ENCODE measurements around the gene ABHD11.
"Not testable (repeated sequence)": the region's sequence is repeated elsewhere in the genome, so short reads cannot be mapped to it uniquely, and the experiment has no call there.

ABHD11 gene

GRCh38 chr7:73738612-73739386, at the start of gene ABHD11:
ABHD11 (minus strand) TSS chr7:73738802; CDS start chr7:73738770, 32 bp downstream.
- peak; percentile 97 for DNase-seq (ENCODE audit: low spot score)

GRCh38 chr7:73787786-73788048, 49.1 kb upstream of the ABHD11 start:
- not testable (repeated sequence) for DNase-seq (ENCODE audit: low spot score)

GRCh38 chr7:73786588-73786987, 48.0 kb upstream of the ABHD11 start:
- DNase-seq (ENCODE audit: low spot score), result no peak

GRCh38 chr7:73779517-73779916, 40.9 kb upstream of the ABHD11 start:
- no peak for DNase-seq (ENCODE audit: low spot score)

GRCh38 chr7:73778801-73779389, 40.3 kb upstream of the ABHD11 start:
- no peak for DNase-seq (ENCODE audit: low spot score)

GRCh38 chr7:73774923-73775322, 36.3 kb upstream of the ABHD11 start:
- no peak for DNase-seq (ENCODE audit: low spot score)

- no peak for DNase-seq (ENCODE audit: low spot score)
Observed at GRCh38 chr7:73773700-73774517, 35.3 kb upstream of the ABHD11 start.

GRCh38 chr7:73770860-73771670, 32.5 kb upstream of the ABHD11 start:
- DNase-seq (ENCODE audit: low spot score), result no peak

- DNase-seq (ENCODE audit: low spot score), result no peak
Observed at GRCh38 chr7:73770002-73770859, 31.6 kb upstream of the ABHD11 start, which contains the start of gene CLDN3. CLDN3 (minus strand) TSS chr7:73770270; CDS start chr7:73770049, 221 bp downstream.

- DNase-seq (ENCODE audit: low spot score), result no peak
Observed at GRCh38 chr7:73769481-73770001, 30.9 kb upstream of the ABHD11 start.

- no peak for DNase-seq (ENCODE audit: low spot score)
Observed at GRCh38 chr7:73768641-73769480, 30.3 kb upstream of the ABHD11 start.

GRCh38 chr7:73766556-73767229, 28.1 kb upstream of the ABHD11 start:
- no peak for DNase-seq (ENCODE audit: low spot score)

- no peak for DNase-seq (ENCODE audit: low spot score)
Observed at GRCh38 chr7:73762659-73762999, 24.0 kb upstream of the ABHD11 start.

GRCh38 chr7:73761854-73762658, 23.5 kb upstream of the ABHD11 start:
- no peak for DNase-seq (ENCODE audit: low spot score)

- no peak for DNase-seq (ENCODE audit: low spot score)
Observed at GRCh38 chr7:73758581-73759138, 20.1 kb upstream of the ABHD11 start.

GRCh38 chr7:73749931-73750776, 11.6 kb upstream of the ABHD11 start:
- DNase-seq (ENCODE audit: low spot score), result no peak

GRCh38 chr7:73746378-73746777, 7.8 kb upstream of the ABHD11 start:
- DNase-seq (ENCODE audit: low spot score), result no peak

Data from D341Med (cell line).